RWPE1 (cell line): ENCODE measurements around the gene ANKMY1.

Experiments used
- CTCF ChIA-PET: fragments of 350-600 bp; sonication (Branson Sonifier 250); formaldehyde crosslinking; extraction: SDS; loops from one replicate; lab custom pipeline; 2021; lab: Yijun Ruan, JAX
- POLR2A ChIA-PET: fragments of 400-600 bp; formaldehyde crosslinking; extraction: SDS; loops from one replicate; lab custom pipeline; 2020; ENCODE audit warnings: antibody characterized with exemption; ENCODE audit not compliant: low non-redundant PET; lab: Yijun Ruan, JAX
- DNase-seq: peaks from one replicate; pipeline ENCODE4 v3.0.0; 2012; ENCODE audit warnings: low spot score
- H3K27ac ChIP-seq: fragments of 450-650 bp; 2 replicates; pipeline ENCODE4 v1.5.1; 2017
- TF ChIP-seq, protein P1 (sequence below): fragments of 450-650 bp; conservative IDR thresholded peaks from 2 replicates; pipeline ENCODE4 v1.5.1; 2017; ENCODE audit warnings: low read depth, mild to moderate bottlenecking

The ANKMY1 gene

DNA sequence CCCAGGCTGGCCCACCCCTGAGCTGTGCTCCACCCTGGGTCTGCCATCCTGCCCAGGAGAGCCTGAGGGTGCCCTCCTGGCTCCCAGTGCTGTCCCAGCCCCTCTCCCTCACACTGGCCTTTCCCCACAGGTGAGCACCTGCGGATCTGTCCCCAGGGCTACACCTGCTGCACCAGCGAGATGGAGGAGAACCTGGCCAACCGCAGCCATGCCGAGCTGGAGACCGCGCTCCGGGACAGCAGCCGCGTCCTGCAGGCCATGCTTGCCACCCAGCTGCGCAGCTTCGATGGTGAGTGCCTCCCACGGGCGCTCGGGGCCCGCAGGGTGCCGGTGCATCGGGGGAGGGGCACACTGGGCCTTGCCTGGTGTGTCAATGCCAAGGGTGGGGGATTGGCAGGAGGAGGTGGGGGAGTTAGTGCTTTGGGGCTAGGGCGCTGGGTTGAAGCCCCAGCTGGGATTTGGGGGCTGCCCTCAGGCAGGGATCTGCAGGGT lies 98.8 kb downstream of the ANKMY1 start:
- ChIA-PET POLR2A (no interaction called here), CTCF (interaction anchor here (0.6 kb wide), 1 partner anchor 269 kb away, joined by 4 read pairs; no protein-coding TSS in a partner anchor)
- TF ChIP-seq, protein P1, sequence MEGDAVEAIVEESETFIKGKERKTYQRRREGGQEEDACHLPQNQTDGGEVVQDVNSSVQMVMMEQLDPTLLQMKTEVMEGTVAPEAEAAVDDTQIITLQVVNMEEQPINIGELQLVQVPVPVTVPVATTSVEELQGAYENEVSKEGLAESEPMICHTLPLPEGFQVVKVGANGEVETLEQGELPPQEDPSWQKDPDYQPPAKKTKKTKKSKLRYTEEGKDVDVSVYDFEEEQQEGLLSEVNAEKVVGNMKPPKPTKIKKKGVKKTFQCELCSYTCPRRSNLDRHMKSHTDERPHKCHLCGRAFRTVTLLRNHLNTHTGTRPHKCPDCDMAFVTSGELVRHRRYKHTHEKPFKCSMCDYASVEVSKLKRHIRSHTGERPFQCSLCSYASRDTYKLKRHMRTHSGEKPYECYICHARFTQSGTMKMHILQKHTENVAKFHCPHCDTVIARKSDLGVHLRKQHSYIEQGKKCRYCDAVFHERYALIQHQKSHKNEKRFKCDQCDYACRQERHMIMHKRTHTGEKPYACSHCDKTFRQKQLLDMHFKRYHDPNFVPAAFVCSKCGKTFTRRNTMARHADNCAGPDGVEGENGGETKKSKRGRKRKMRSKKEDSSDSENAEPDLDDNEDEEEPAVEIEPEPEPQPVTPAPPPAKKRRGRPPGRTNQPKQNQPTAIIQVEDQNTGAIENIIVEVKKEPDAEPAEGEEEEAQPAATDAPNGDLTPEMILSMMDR, result no peak
- no peak for DNase-seq
- peak overlapping the region; percentile 76 for H3K27ac ChIP-seq

DNA sequence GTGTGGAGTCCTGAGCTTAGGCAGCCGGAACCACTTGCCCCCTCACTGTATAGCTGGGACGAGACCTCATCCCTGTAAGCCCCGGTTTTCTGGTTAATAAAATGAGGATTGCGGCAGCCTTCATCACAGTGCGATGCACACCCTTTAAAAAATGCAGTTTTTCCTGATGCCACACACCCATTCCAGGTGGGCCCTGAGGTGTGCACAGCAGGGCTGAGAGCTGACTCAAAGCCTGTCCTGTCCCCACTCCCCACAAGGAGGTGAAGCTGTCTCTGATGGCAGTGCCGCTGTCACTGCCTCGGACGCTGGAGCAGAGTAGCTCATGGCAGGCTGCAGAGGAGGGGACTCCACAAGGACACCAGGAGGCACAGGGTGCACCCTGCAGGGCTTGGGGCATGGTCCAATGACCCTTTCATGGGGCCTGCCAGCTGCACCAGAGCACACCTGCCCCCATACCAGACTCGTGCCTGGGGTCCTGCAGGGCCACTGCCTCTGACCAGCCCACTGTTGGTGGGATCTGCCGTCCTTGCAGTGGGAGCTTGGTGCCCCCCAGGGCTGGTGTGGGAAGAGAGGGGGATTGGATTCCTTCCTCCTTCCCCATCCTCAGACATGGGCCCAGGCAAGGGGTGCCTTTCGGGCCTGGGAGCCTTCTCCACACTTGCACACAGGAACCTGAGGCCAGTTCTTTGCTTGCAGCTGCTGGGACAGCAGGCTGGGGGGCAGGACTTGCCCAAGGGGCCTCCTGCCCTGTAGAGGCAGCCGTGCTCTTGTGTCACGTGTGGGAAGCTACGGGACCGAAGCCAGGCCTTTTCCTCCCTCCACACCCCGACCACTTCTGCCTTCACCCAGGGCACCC lies 99.5 kb downstream of the ANKMY1 start:
- ChIA-PET POLR2A (interaction anchor here (0.5 kb wide), 1 partner anchor 18 kb away, joined by 3 read pairs; no protein-coding TSS in a partner anchor), CTCF (interaction anchor here (0.6 kb wide), 1 partner anchor 268 kb away, joined by 4 read pairs; no protein-coding TSS in a partner anchor)
- peak overlapping the region; percentile 76 for H3K27ac ChIP-seq
- no peak for DNase-seq
- TF ChIP-seq, protein P1, result no peak

DNA sequence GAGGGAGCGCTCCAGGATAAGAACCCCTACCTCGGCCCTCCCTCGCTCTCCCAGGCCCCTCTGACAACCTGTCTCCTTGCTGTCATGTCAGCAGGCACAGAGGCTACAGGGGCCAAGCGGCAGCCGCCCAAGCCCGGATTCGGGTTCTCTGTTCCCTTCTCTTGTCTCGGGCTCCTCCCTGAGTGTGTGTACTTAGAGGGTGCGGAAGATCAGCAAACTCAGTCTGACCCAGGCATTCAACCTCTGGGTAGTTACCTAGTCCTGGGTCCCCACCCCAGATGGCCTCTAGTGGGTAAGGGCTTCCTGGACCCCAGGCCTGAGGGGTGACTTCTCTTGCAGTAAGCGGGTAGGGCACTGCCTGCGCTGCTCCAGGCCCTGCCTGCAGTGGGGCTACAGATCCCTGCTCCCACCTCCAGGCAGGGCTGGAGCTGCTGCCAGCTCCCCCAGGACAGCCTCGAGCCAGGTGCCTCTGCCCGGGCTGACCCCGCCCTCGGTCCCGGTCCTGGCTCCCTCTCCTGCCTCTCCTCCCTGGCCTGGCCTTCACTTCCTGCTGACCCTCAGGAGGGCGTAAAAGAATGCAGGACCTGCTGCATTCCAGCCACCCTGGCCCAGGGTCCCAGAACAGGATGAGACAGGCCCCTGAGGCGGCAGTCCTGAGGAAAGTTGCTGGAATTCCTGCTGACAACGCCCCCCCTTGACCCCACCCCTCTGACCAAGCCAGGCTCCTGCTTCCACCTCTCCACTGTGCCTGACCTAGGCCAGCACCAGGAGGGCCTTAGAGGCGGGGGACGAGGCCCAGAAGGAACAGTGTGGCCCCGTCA lies 100.4 kb downstream of the ANKMY1 start:
- CTCF ChIA-PET, result no interaction called here

DNA sequence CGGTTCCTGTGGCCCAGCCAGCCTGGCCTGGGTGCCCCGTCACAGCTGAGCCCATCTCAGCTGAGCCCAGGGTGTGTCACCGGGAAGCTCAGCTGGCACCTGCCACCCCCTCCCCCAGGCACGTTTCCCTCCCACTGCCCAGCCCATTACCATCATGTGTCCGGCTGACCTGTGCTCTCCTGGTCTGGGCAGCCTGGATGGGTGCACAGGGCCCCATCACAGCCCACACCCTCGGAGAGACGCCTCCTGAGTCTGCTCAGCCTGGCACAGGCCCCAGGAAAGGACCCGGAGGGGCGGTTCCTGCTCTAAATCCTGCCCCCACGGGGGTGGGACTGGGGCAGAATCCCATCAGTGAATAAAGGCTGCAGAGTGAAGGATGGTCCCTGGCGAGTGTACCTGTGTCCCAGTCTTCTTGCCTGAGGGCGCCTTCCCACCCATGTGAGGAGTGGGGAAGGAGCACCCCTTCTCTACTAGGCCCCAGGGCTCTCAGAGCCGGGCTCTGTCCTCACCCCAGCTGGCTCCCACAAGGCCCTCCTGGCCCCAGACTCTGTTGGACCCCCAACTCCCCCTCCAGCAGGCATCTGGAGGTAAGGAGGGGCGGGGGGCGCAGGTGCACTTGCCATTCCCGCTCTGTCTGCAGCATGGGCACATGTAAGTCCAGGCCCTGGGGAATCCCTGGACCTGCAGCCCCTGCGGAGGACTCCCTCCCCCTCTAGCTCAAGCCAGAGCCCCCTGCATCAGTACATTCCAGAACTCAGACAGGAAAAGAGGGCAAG lies 101.2 kb downstream of the ANKMY1 start:
- ChIA-PET POLR2A (no interaction called here), CTCF (interaction anchor here (0.6 to 1.2 kb wide), 3 partner anchors 64 to 226 kb away, joined by 3 to 7 read pairs (median 4); no protein-coding TSS in a partner anchor)
- H3K27ac ChIP-seq, result peak overlapping the region; percentile 76
- TF ChIP-seq, protein P1, result no peak
- DNase-seq, result peak; percentile 47

More for the DNA sequence above, 100.4 kb downstream of the ANKMY1 start:
- DNase-seq, result peak; percentile 54
- POLR2A ChIA-PET, result no interaction called here
- peak overlapping the region; percentile 76 for H3K27ac ChIP-seq
- TF ChIP-seq, protein P1, result no peak

DNA sequence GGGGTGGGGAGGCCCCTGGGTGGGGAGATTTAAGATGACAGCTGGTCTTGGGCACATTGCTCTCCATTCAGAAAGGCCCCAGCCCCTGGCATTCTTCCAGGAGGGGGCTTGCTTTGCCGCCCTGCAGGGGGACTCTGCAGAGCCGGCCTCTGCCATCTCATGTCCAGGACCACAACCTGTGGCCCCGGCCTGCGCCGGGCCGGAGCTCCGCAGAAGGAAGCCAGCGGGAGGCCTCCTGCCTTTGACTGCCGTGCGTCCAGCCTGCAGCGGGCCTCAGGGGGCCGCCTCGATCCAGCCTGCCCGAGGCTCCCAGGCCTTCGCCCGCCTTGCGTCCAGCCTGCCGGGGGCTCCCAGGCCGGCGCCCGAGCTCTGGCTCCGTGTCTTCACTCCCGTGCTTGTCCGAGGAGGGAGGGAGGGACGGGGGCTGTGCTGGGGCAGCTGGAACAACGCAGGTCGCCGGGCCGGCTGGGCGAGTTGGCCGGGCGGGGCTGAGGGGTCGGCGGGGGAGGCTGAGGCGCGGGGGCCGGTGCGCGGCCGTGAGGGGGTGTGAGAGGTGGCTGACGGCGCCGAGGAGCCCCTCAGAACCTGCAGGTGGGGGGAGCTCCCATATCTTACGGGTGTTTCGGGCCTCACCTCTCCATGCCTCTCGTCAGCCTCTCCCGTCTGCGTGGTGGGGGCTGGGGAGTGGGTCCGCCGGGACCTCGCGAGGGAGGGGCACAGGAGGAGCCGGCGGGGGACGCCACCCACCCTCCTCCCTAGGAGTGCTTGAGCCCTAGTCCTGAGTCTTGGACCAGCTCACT lies 101.9 kb downstream of the ANKMY1 start:
- peak overlapping the region; percentile 76 for H3K27ac ChIP-seq
- no peak for DNase-seq
- TF ChIP-seq, protein P1, result no peak
- ChIA-PET CTCF (interaction anchor here (0.6 to 1.3 kb wide), 5 partner anchors 17 to 226 kb away, joined by 3 to 7 read pairs (median 4); no protein-coding TSS in a partner anchor), POLR2A (no interaction called here)
